Stimulated activated CD8-positive, alpha-beta memory T cell treated with anti-CD3 and anti-CD28 coated beads, Interleukin-4, amount 100 ng/mL, for 1 hour (primary cell): ENCODE results near the gene PACS1.

Source experiments
- DNase-seq, 2 donors: peaks; one replicate each; pipeline ENCODE4 v3.0.0-alpha.2; 2020; ENCODE audit warnings: low read depth in 2 of 2, low spot score in 1 of 2

The PACS1 gene

DNA sequence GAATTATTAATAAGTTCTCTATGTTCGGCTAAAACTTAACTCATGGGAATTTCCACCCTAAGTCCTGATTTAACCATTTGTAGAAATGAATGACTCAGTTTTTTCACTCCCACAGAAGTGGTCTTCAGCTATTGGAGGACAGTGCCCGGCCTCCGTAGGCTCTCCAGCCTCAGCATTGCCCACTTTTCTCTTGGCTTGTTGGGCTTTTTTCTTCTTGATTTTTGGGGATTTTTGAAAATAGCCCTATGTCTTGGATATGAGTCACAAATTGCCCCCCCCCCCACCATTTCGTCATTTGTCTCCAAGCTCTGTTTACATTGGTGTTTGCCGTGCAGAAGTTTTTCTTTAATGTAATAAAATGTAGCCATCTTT is 66.7 kb downstream of the PACS1 start:
- DNase-seq = no peak

GRCh38 chr11:66139817-66140404 is 69.8 kb downstream of the PACS1 start:
- no peak for DNase-seq

GRCh38 chr11:66142370-66143263 is 72.5 kb downstream of the PACS1 start:
- no peak for DNase-seq

GRCh38 chr11:66143264-66143566 is 73.1 kb downstream of the PACS1 start:
- no peak for DNase-seq

- no peak for DNase-seq
These were observed 74.1 kb downstream of the PACS1 start for GRCh38 chr11:66143996-66144678.

GRCh38 chr11:66146074-66146473 is 76.0 kb downstream of the PACS1 start:
- DNase-seq = no peak

DNA sequence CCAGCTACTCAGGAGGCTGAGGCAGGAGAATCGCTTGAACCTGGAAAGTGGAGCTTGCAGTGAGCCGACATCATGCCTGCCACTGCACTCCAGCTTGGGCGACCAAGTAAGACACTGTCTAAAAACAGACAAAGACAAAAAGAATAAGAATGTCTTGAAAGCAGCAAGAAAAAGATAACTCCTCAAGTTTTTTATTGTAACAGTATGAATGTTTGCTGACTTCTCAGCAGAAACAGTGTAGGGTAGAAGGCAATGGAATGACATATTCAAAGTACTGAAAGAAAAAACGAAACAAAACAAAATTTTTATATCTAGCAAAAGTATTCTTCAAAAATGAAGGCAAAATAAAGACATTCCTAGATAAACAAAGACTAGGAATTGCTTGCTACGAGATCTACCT is 76.9 kb downstream of the PACS1 start:
- no peak for DNase-seq

DNA sequence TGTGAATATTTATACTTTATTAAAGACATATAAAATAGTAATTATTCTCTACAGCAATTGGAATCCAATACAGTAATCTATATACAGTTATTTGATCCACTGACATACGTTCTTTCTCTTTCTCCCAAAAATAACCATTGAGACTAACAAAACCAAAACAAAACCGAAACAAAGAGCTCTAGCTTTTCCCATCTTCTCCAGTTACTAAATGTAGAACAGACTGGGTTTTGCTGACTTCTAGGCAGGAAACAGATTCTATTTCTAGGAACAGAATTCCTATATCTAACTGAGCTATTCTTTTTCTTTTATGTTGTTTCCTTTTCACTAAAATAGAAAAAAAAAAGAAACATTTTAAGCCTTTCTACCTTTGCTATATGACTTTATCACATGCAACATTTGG is 80.1 kb downstream of the PACS1 start:
- no peak for DNase-seq

GRCh38 chr11:66150725-66151124 is 80.7 kb downstream of the PACS1 start:
- DNase-seq = no peak

DNA sequence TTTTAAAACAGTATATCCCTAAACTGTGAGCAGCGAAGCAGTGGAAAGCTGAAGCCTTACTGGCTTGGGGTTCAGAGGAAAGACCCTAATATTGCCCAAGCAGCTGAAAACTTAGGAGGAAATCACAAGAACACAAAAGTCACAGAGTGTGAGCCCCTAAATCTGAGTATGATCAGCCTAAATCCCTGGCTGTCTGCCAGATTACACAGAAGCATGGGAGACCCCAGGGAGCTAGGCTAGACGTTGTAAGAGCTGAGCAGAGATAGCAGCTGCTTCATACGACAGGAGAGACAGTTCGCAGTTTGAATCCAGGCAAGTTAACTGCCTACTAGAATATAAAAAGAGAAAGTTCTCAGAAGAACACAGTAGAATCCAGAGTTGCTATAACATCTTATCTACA is 81.2 kb downstream of the PACS1 start:
- no peak for DNase-seq

- no peak for DNase-seq
These were observed 84.0 kb downstream of the PACS1 start for GRCh38 chr11:66154109-66154508.

DNA sequence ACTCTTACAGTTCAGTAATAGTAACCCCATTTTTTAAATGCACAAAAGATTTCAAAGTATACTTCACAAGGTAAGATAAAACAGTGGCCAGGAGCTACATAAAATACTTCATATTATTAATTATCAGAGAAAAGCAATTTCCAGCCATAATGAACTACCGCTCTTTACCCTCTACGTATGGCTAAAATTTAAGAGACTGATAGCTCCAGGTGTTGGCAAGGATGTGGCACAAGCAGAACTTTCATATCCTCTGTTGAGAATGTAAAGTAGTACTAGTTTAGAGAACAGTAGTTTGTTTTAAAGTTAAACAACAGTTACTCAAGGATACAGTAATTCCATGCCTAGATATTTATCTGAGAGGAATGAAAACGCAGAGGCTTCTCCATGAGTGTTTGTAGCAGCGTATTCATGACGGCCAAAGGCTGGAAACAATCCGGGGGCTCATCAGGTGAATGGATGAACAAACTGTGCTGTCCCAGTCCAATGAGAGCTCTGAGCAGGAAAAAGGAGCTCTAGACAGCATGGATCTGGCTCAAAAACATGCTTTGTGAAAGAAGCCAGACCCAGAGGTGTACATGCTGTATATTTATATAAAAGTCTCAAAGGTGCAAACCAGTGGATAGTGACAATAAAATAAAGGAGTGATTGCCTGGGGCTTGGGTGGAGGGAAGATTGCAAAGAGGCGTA is 85.5 kb downstream of the PACS1 start:
- no peak for DNase-seq

DNA sequence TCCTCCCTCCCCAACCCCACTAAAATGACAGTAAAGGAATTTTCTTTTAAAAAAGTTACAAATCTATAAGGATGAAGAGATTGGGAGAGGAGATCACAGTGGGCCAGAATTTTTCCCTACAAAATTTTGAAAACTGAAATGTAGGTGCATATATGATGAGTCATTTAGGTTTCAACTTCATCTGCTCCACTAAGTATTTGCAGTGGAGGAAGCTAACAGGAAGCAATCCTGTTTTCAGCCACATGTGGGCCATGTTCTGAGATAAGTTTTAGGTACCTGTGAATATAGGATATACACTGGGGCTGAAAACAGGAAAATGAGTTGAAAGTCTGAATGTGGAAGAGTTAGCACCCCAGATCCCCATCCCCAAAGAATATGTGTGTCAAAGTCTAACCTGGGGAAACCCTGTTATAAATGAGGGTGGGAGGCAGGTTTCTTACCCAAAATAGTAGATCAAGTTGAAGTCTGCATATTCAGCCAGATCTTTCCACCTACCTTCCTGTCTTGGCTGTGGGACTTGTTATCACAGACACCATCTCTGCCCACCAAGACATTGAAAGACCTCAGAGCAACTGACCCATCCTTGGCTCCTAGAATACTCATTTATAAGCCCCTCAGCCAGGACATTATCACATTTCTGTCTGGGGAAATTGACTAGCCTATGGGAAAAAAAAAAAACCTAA is 87.3 kb downstream of the PACS1 start:
- no peak for DNase-seq

GRCh38 chr11:66158156-66158555 is 88.1 kb downstream of the PACS1 start:
- no peak for DNase-seq

- no peak for DNase-seq
These were observed 89.4 kb downstream of the PACS1 start for GRCh38 chr11:66159324-66159984.

GRCh38 chr11:66160709-66161108 is 90.6 kb downstream of the PACS1 start:
- no peak for DNase-seq

GRCh38 chr11:66168289-66168688 is 98.2 kb downstream of the PACS1 start:
- no peak for DNase-seq

GRCh38 chr11:66172146-66172545 is 102.1 kb downstream of the PACS1 start:
- no peak for DNase-seq

DNA sequence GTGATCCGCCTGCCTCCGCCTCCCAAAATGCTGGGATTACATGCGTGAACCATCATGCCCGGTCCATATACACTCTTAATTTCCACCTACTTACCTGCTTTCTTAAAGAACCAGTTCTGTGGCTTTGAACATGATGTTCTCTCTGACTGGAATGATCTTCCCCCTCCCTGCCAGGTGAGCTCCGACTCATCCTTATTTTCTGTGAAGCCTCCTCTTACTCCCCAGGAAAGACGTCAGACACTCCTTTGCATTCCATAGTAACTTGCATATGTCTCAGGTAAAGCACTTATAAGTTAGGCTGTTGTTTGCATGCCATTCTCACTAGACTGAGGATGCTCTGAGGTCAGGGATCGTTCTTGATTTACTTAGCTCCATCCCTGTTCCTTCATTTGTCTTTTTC is 106.6 kb downstream of the PACS1 start:
- DNase-seq = no peak

- no peak for DNase-seq
These were observed 108.1 kb downstream of the PACS1 start for GRCh38 chr11:66178183-66178582.

- DNase-seq = no peak
These were observed 108.8 kb downstream of the PACS1 start for GRCh38 chr11:66178871-66179270.
